ENCODE data around the gene NFIA. TPM values are rescaled to one million over a fixed set of nuclear protein-coding genes. Genes with fewer than 3 reads are reported as not detected.

NFIA gene
- total and polyA plus RNA-seq, 2 of the 13 experiments (the other 11 are each of a cell fraction or from before 2014, with no cell fraction given), result 14.7 to 28.5 TPM

DNA sequence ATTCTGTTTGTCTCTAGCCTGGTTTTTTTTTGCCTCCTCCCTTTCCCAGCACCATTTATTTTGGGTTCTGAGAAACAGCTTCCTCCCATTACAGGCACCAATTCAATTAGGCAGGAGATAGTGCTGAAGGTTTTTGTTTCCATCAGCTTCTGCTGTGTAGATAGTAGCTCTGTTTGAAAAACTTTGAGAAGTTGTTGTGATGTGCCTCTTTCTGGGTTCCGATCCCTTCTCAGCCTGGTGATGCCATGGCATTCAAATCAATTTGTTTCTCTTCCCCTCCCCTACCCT is 109.0 kb downstream of the NFIA start:
- POLR2A ChIA-PET, result no interaction called here
- Histone ChIP-seq H3K4me1 (ENCODE audit: insufficient read depth, low read length) (peaks cover 23% of the 10 kb centered on the region), H3K27ac (ENCODE audit: extremely low read length, insufficient read depth, low read length) (no peak overlapping the region), H4K20me1 (ENCODE audit: insufficient read depth, low read length) (no peaks in the 10 kb centered on the region), H3K9ac (ENCODE audit: insufficient read depth, low read depth, low read length) (no peak overlapping the region), H3K79me2 (ENCODE audit: insufficient read depth, low read length) (peaks cover 88% of the 10 kb centered on the region), H3K4me3 (replicated peaks in 1 of 3; ENCODE audit: insufficient read depth in 1 of 3, low read depth in 2 of 3, low read length in 3 of 3) (no peak overlapping the region), H3K36me3 (replicated peaks in 1 of 2; ENCODE audit: control insufficient read depth in 1 of 2, insufficient read depth in 2 of 2, low read length in 2 of 2) (no peaks in the 10 kb centered on the region; a peak in 1 of 5 replicates), H3K27me3 (ENCODE audit: control insufficient read depth in 1 of 2, insufficient read depth in 2 of 2, low read length in 2 of 2) (no peaks in the 10 kb centered on the region), H2AFZ (ENCODE audit: low read length) (no peak overlapping the region), H3K9me3 (ENCODE audit: low read length) (no peaks in the 10 kb centered on the region), H3K4me2 (ENCODE audit: low read depth, low read length) (no peak overlapping the region)
- intact Hi-C loops (cut with micrococcal nuclease; ENCODE audit: unreplicated experiment), result no loop called here
- DNase-seq (ENCODE audit: low spot score), result no peak
- no TSS peak for BruUV-seq (replicated peaks)
- 100% methylated on average over 1 of the region's 1 CpG for WGBS (ENCODE audit: low lambda C conversion rate)
- in situ Hi-C loops (cut with HindIII; ENCODE audit: extremely low pct_ligation_motif_present, low pct_unique_long_range_greater_than_20kb), result no loop called here
- no peak for FAIRE-seq
- CTCF ChIA-PET (ENCODE audit: low intra/inter-chr PET ratio, low total read pairs), result no interaction called here
- ATAC-seq, result no peak
- TF ChIP-seq, protein P1, sequence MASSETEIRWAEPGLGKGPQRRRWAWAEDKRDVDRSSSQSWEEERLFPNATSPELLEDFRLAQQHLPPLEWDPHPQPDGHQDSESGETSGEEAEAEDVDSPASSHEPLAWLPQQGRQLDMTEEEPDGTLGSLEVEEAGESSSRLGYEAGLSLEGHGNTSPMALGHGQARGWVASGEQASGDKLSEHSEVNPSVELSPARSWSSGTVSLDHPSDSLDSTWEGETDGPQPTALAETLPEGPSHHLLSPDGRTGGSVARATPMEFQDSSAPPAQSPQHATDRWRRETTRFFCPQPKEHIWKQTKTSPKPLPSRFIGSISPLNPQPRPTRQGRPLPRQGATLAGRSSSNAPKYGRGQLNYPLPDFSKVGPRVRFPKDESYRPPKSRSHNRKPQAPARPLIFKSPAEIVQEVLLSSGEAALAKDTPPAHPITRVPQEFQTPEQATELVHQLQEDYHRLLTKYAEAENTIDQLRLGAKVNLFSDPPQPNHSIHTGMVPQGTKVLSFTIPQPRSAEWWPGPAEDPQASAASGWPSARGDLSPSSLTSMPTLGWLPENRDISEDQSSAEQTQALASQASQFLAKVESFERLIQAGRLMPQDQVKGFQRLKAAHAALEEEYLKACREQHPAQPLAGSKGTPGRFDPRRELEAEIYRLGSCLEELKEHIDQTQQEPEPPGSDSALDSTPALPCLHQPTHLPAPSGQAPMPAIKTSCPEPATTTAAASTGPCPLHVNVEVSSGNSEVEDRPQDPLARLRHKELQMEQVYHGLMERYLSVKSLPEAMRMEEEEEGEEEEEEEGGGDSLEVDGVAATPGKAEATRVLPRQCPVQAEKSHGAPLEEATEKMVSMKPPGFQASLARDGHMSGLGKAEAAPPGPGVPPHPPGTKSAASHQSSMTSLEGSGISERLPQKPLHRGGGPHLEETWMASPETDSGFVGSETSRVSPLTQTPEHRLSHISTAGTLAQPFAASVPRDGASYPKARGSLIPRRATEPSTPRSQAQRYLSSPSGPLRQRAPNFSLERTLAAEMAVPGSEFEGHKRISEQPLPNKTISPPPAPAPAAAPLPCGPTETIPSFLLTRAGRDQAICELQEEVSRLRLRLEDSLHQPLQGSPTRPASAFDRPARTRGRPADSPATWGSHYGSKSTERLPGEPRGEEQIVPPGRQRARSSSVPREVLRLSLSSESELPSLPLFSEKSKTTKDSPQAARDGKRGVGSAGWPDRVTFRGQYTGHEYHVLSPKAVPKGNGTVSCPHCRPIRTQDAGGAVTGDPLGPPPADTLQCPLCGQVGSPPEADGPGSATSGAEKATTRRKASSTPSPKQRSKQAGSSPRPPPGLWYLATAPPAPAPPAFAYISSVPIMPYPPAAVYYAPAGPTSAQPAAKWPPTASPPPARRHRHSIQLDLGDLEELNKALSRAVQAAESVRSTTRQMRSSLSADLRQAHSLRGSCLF (CRISPR knock-in tag; IDR thresholded peaks at IDR 0.05; ENCODE audit: borderline replicate concordance), result no peak
- no peak for TF ChIP-seq GTF3A (CRISPR knock-in tag; conservative IDR thresholded peaks at IDR 0.05)
- TF ChIP-seq POLR2AphosphoS5 (IDR thresholded peaks at IDR 0.05; ENCODE audit: low read depth, low read length), result no peak
- no peak for TF ChIP-seq RBFOX2 (IDR thresholded peaks at IDR 0.05; ENCODE audit: low read depth, low read length)
- TF ChIP-seq ZNF343 (CRISPR knock-in tag; IDR thresholded peaks at IDR 0.05), result no peak
- no peak for TF ChIP-seq ATF1 (CRISPR knock-in tag; IDR thresholded peaks at IDR 0.05)
- no peak for TF ChIP-seq PTBP1 (IDR thresholded peaks at IDR 0.05; ENCODE audit: low read depth, low read length, poor library complexity, severe bottlenecking)
- TF ChIP-seq PITX1 (CRISPR knock-in tag; IDR thresholded peaks at IDR 0.05), result no peak
- TF ChIP-seq ZNF780A (CRISPR knock-in tag; IDR thresholded peaks at IDR 0.05), result no peak
- TF ChIP-seq, protein P2, sequence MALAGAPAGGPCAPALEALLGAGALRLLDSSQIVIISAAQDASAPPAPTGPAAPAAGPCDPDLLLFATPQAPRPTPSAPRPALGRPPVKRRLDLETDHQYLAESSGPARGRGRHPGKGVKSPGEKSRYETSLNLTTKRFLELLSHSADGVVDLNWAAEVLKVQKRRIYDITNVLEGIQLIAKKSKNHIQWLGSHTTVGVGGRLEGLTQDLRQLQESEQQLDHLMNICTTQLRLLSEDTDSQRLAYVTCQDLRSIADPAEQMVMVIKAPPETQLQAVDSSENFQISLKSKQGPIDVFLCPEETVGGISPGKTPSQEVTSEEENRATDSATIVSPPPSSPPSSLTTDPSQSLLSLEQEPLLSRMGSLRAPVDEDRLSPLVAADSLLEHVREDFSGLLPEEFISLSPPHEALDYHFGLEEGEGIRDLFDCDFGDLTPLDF (CRISPR knock-in tag; IDR thresholded peaks at IDR 0.05), result no peak
- TF ChIP-seq, protein P3, sequence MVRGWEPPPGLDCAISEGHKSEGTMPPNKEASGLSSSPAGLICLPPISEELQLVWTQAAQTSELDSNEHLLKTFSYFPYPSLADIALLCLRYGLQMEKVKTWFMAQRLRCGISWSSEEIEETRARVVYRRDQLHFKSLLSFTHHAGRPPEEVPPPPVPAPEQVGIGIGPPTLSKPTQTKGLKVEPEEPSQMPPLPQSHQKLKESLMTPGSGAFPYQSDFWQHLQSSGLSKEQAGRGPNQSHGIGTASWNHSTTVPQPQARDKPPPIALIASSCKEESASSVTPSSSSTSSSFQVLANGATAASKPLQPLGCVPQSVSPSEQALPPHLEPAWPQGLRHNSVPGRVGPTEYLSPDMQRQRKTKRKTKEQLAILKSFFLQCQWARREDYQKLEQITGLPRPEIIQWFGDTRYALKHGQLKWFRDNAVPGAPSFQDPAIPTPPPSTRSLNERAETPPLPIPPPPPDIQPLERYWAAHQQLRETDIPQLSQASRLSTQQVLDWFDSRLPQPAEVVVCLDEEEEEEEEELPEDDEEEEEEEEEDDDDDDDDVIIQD (CRISPR knock-in tag; IDR thresholded peaks at IDR 0.05; ENCODE audit: low read depth), result no peak
- TF ChIP-seq PRMT3 (CRISPR knock-in tag; IDR thresholded peaks at IDR 0.05; ENCODE audit: borderline replicate concordance, low read depth), result no peak
- no peak for TF ChIP-seq GABPA (IDR thresholded peaks at IDR 0.05; ENCODE audit: low read depth, low read length)
- TF ChIP-seq GABPA (CRISPR knock-in tag; IDR thresholded peaks at IDR 0.05; ENCODE audit: low read depth), result no peak
- no peak for TF ChIP-seq KAT7 (CRISPR knock-in tag; IDR thresholded peaks at IDR 0.05; ENCODE audit: borderline replicate concordance)
- TF ChIP-seq, protein P4, sequence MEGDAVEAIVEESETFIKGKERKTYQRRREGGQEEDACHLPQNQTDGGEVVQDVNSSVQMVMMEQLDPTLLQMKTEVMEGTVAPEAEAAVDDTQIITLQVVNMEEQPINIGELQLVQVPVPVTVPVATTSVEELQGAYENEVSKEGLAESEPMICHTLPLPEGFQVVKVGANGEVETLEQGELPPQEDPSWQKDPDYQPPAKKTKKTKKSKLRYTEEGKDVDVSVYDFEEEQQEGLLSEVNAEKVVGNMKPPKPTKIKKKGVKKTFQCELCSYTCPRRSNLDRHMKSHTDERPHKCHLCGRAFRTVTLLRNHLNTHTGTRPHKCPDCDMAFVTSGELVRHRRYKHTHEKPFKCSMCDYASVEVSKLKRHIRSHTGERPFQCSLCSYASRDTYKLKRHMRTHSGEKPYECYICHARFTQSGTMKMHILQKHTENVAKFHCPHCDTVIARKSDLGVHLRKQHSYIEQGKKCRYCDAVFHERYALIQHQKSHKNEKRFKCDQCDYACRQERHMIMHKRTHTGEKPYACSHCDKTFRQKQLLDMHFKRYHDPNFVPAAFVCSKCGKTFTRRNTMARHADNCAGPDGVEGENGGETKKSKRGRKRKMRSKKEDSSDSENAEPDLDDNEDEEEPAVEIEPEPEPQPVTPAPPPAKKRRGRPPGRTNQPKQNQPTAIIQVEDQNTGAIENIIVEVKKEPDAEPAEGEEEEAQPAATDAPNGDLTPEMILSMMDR (CRISPR knock-in tag; IDR thresholded peaks at IDR 0.05), result no peak
